ENCODE results near the gene CXCR6.
A peak's percentile ranks its signal among the peaks of the same experiment; 100 is the strongest.

CXCR6 gene

DNA sequence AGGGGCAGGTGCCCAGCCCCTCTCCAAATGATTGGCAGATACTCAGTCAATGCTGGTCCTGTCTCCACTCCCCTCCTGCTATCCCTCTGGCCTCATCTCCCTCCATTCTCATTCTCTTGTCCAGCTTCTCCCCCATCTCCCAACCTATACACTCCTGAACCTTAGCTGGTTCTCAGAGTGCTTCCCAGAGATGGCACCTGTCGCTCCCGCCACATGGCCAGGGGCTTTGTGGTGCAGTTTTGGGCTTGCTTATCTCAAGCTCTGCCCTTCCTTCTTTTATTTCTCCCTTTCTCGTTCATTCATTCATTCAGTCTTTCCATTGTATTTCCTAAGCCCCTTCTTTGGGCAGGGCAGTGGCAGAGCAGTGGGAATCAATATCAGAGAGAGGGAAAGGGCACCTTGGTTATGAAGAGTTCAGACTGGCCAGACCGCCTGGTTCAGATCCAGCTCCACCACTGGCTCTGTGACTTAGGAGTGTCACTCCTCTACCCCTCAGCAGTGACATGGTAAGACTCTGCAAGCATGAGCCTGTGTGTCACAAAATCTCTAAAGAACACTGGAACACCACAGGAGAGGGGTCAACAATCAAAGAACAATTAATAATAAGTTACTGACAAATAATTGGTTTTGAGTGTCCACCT lies 20.2 kb upstream of the CXCR6 start:
- DNase-seq, result no peak

- no peak for DNase-seq
Observed at GRCh38 chr3:45923755-45924154, 19.5 kb upstream of the CXCR6 start.

- no peak for DNase-seq
Observed at GRCh38 chr3:45927881-45928280, 15.4 kb upstream of the CXCR6 start.

DNA sequence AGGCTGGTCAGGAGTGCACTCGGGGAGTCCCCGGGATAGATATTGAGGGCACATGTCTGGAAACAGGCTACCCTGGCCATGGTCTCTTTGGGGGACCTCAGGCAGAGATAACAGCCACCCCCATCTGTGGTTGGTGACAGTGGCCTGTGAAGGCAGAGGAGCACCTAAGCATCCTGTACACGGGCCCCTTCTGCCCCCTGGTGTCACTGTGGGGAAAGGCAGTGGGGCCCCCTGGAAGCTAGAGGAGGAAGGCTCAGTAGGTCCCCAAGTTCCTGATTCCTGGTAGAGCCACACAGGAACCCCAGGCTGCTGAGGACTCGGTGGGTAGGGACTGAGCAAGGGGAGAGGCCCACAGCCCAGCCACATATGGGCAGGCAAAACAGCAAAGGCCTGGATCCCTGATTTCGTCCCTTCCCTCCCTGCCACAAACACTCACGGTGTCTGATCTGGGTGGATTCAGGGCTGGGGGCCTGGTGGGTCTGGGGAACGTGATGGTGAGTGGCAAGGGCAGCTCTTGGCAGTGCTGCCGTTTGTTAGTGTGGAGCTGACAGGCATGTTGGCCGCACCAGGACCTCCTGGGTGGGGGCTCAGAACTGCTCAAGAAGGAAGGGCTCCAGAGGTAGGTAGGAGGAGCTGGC lies 14.1 kb upstream of the CXCR6 start:
- peak; percentile 13 to 57 (median 24) for DNase-seq

DNA sequence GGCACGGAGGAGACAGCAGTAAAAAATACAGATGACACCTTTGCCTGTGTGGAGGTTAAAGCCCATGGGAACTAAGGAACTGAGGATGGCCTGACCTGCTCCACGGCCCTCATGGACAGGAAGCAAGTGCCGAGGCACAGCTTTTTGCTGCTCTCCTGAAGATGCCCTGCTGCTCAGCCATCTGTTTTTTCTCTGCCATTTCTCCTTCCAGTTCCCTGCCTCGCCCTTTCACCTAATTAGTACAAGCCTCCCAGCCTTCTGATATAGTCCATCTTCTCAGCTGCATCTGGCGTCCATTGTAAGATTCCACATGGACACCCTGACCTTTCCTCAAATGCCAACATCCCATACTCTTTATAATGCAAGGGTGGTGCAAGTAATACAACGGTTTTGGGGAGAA lies 11.8 kb upstream of the CXCR6 start:
- DNase-seq, result no peak

GRCh38 chr3:45932112-45932511 lies 11.2 kb upstream of the CXCR6 start:
- DNase-seq, result no peak

GRCh38 chr3:45933591-45933990 lies 9.7 kb upstream of the CXCR6 start:
- no peak for DNase-seq

- no peak for DNase-seq
Observed at GRCh38 chr3:45936261-45936660, 7.0 kb upstream of the CXCR6 start.

- no peak for DNase-seq
Observed at GRCh38 chr3:45937206-45938042, 5.8 kb upstream of the CXCR6 start.

GRCh38 chr3:45938043-45938435 lies 5.2 kb upstream of the CXCR6 start:
- DNase-seq, result no peak

DNA sequence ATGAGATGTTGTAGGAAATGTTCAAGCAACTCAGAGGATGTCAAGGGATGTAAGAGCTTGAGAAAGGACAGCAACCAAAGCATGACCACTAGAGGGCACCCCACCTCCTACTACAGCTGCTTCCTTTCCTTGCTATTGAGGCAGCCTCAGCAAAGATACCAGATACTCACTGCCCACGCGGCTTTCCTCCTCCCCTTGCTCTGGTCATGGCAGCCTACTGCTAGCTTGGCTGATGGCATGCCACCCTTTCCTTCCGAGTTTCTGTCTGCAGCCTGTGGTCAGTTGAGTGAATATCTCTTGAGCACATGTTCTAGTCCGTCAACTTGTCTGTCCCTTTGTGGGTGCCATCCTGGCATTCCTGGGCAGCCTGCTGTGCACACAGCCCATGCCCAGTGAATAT lies 4.4 kb upstream of the CXCR6 start:
- DNase-seq, result peak; percentile 32 to 67 (median 62)

DNA sequence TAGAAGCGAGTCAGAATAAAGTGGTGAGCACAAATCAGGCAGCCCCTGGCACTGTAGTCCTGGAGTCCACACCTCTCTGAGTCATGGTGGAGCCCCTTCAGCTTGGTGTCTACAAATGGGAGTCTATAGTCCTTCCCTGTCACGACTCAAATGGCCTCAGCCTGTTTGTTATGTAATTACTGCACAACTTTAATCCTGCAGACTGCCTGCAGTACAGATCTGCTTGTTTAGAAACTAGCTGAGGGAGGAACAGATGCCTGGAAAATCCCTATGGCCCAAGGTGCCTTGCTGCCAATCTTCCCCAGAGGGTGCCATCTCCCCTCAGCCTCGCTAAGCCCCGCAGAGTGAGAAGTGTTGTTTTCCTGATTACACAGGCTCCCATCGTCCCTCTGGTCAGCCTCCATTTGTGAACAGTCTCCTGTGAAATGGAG lies 3.9 kb upstream of the CXCR6 start:
- no peak for DNase-seq

DNA sequence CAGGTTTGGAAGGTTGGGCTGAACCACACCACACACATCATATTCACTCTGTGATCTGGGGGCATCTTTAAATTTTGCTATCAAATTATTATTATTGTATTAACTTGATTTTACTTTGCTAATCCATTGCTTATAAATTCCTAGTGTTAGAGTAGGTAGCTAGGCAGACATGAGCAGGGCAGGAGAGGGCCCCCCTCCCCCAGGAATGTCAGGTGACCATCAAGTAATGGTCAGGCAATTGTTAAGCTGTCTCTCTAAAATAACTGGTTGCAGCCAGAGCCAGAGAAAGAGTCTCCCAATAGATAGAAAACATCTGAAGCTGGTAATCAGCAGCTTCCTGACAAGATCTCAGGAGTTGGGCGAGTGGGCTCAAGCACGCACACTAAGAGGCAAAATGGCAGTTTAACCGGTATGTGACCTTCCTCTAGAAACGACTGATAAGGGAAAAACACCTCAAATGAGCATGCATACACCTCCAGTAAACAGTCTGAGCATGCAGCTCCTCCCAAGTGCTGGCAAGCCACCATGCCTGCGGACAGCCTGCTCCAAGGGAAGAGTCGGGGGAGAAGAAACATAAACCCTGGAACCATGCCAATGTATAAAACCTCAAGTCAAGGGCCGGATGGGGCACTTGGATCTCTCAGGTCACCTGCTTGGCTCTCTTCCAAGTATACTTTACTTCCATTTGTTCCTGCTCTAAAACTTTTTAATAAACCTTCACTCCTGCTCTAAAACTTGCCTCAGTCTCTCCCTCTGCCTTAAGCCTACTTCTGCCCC lies 3.1 kb upstream of the CXCR6 start:
- DNase-seq, result no peak

DNA sequence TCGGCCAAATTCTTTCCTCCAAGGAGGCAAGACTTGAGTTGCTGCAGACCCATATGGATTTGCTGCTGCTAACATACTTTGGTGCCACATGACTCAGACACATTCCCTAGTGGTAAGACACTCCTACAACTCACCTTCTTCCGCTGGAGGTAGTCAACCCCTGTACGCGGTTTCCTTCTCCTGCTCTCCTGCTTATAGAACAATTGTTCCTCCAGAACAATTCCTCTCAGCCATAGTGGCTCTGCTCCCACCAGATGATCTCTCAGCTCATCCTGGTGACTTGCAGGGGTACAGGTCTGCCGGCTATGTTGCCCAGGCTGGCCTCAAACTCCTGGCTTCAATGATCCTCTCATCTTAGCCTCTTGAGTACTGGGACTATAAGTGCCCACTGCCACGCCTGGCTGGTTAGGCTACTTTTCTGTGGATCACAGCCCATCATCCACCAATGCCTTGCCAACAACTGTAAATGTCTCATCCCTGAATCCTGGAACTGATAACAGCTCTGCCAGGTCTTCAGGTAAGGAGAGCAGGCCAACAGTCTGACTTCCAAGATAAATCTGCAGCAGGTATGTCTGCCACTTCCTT lies 2.4 kb upstream of the CXCR6 start:
- no peak for DNase-seq

DNA sequence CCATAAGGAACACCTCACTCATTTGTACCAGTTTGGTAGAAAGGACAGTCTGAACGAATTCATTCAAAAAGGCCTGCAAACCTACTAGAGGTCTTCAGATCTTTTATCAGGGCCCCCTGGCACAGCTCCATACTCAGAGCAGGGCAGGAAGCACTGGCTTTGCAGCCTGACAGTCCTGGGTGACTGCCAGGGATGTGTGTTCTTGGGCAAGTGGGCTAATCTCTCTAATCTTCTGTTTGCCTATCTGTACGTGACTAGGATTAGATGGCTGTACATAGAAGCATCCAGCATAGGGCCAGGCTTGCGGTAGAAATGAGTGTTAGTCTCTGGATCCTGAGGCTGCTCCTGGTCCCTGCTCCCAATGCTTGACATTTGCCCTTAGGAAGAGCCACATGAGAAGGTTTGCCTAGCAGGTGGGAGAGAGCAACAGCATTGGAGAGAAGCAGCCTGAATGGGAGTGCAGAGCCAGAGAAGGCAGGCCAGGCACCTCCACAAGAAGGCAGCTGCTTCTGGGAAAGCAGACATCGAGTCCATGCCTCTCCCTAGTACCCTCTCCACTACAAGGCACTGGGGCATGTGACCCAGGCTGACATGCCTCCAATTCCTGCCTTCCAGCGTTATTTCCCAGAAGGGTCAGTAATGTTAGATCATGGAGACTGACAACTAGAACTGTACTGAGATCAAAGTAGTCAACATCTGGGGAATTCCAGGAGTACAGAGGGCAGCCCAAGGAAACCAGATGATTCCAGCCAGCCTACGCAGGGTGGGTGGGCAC lies 1.0 kb upstream of the CXCR6 start:
- no peak for DNase-seq

GRCh38 chr3:45944830-45945620 lies 1.8 kb downstream of the CXCR6 start:
- no peak for DNase-seq

- DNase-seq, result no peak
Observed at GRCh38 chr3:45946307-45946706, 3.0 kb downstream of the CXCR6 start.

DNA sequence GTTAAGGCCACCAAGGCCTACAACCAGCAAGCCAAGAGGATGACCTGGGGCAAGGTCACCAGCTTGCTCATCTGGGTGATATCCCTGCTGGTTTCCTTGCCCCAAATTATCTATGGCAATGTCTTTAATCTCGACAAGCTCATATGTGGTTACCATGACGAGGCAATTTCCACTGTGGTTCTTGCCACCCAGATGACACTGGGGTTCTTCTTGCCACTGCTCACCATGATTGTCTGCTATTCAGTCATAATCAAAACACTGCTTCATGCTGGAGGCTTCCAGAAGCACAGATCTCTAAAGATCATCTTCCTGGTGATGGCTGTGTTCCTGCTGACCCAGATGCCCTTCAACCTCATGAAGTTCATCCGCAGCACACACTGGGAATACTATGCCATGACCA lies 3.6 kb downstream of the CXCR6 start:
- no peak for DNase-seq

DNA sequence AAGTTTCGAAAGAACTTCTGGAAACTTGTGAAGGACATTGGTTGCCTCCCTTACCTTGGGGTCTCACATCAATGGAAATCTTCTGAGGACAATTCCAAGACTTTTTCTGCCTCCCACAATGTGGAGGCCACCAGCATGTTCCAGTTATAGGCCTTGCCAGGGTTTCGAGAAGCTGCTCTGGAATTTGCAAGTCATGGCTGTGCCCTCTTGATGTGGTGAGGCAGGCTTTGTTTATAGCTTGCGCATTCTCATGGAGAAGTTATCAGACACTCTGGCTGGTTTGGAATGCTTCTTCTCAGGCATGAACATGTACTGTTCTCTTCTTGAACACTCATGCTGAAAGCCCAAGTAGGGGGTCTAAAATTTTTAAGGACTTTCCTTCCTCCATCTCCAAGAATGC lies 4.1 kb downstream of the CXCR6 start:
- no peak for DNase-seq

DNA sequence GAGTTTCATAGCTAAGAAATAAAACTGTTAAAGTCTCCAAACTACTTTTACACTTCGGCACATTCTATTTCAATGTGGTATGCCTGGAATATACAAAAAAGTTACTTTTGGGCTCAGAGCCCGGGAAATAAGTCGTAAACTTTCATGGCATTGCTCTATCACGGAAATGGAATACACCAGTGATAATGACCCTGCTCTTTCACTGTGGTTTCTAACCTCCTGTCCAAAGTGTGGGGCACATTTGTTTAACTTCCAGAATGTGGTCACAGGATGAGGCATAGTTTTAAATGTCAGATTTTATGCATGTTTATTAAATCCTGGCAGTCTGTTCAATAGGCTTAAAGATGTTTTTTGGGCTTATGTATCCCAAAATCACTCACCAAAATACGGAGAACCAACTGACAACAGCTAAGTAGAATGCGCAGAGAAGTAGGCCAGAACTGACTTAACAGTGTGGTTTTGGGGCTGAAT lies 5.1 kb downstream of the CXCR6 start:
- DNase-seq, result no peak

DNA sequence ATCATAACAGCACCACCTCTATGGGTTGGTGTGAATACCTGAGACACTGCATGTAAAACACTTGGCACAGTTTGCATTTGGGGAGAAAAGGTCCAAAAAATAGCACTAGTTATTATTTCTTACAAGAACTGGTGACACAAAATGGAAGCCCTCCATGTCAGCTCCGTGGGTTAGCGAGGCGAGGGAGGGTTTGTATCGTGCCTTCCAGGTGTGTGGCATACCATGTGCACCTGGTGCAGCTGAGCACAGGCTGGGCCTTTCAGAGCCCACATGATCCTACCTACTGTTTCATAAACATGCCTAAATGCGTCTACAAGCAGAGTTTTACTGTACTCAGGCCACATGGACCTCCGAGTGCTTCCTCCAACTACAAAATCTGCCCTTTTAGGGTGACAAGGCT lies 5.6 kb downstream of the CXCR6 start:
- no peak for DNase-seq
